COLO829 (cell line): ENCODE data around the gene CASK.
"Not testable (repeated sequence)": the region's sequence is repeated elsewhere in the genome, so short reads cannot be mapped to it uniquely, and the experiment has no call there.

Experiments
- DNase-seq: peaks from one replicate; pipeline ENCODE4 v3.0.0; 2012; ENCODE audit warnings: low spot score

Gene CASK

GRCh38 chrX:41730081-41730480 is 193.3 kb downstream of the CASK start:
- no peak for DNase-seq

GRCh38 chrX:41728125-41728524 is 195.2 kb downstream of the CASK start:
- no peak for DNase-seq

- DNase-seq: no peak
Measured at GRCh38 chrX:41723826-41724225, 199.5 kb downstream of the CASK start, which contains the start of gene GPR82. Gene GPR82 (plus strand): TSS chrX:41724181. CDS start chrX:41727027, 2,846 bp downstream.

GRCh38 chrX:41722816-41723618 is 200.3 kb downstream of the CASK start:
- DNase-seq: no peak

- no peak for DNase-seq
Measured at GRCh38 chrX:41722214-41722613, 201.1 kb downstream of the CASK start.

GRCh38 chrX:41721590-41721989 is 201.8 kb downstream of the CASK start:
- no peak for DNase-seq

- DNase-seq: no peak
Measured at GRCh38 chrX:41720125-41720779, 203.1 kb downstream of the CASK start.

GRCh38 chrX:41719610-41720009 is 203.7 kb downstream of the CASK start:
- DNase-seq: not testable (repeated sequence)

- no peak for DNase-seq
Measured at GRCh38 chrX:41718481-41719235, 204.7 kb downstream of the CASK start.

- DNase-seq: no peak
Measured at GRCh38 chrX:41716767-41717473, 206.4 kb downstream of the CASK start.

- DNase-seq: no peak
Measured at GRCh38 chrX:41716222-41716621, 207.1 kb downstream of the CASK start.

- DNase-seq: no peak
Measured at GRCh38 chrX:41711021-41711667, 212.2 kb downstream of the CASK start.

GRCh38 chrX:41708486-41708885 is 214.9 kb downstream of the CASK start:
- DNase-seq: peak; percentile 8

- DNase-seq: no peak
Measured at GRCh38 chrX:41707218-41707617, 216.1 kb downstream of the CASK start.

GRCh38 chrX:41705680-41706374 is 217.5 kb downstream of the CASK start:
- DNase-seq: no peak

GRCh38 chrX:41705042-41705441 is 218.3 kb downstream of the CASK start:
- no peak for DNase-seq

GRCh38 chrX:41703574-41704029 is 219.8 kb downstream of the CASK start:
- DNase-seq: no peak

- DNase-seq: no peak
Measured at GRCh38 chrX:41695426-41695825, 227.9 kb downstream of the CASK start.

GRCh38 chrX:41693024-41693423 is 230.3 kb downstream of the CASK start:
- no peak for DNase-seq

GRCh38 chrX:41692162-41692749 is 231.1 kb downstream of the CASK start:
- no peak for DNase-seq
